ENCODE measurements around the gene HSD17B3. TPM values are rescaled to one million over a fixed set of nuclear protein-coding genes. Genes with fewer than 3 reads are reported as not detected.
A peak's percentile ranks its signal among the peaks of the same experiment; 100 is the strongest.

HSD17B3 gene
- total and polyA plus RNA-seq, 2 of the 13 experiments (the other 11 are each of a cell fraction or from before 2014, with no cell fraction given), result 0.12 TPM; not detected in 1

DNA sequence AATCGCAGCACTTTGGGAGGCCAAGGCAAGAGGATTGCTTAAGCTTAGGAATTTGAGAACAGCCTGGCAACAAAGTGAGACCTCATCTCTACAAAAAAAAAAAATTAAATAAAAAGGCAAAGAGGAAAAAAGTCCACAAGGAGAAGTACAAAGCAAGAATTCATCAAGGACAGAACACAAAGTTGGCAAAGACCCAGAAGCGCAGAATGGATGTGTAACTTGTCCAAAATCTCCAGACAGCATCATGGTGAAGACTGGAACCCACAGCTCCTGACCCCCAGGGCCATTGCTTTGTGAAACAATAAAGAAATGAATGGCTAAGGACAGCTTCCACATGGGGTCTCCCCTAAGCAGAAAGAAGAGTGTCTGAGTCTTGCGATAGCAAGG, 7.8 kb downstream of the HSD17B3 start:
- H3K9ac ChIP-seq (ENCODE audit: insufficient read depth, low read depth, low read length), result no peak overlapping the region
- no peak overlapping the region for H3K27ac ChIP-seq (ENCODE audit: extremely low read length, insufficient read depth, low read length)
- TF ChIP-seq GABPA (IDR thresholded peaks at IDR 0.05; ENCODE audit: low read depth, low read length) (no peak), GABPA (CRISPR knock-in tag; IDR thresholded peaks at IDR 0.05; ENCODE audit: low read depth) (no peak), SOX5 (CRISPR knock-in tag; IDR thresholded peaks at IDR 0.05; ENCODE audit: borderline replicate concordance) (no peak), CEBPG (CRISPR knock-in tag; IDR thresholded peaks at IDR 0.05) (no peak), CSRNP2 (CRISPR knock-in tag; conservative IDR thresholded peaks at IDR 0.05; ENCODE audit: low read depth) (no peak), CREB1 (IDR thresholded peaks at IDR 0.05) (no peak), CREB1 (CRISPR knock-in tag; IDR thresholded peaks at IDR 0.05) (no peak), SPEN (CRISPR knock-in tag; IDR thresholded peaks at IDR 0.05; ENCODE audit: low read depth) (no peak)
- no peaks in the 10 kb centered on the region for H3K79me2 ChIP-seq (ENCODE audit: insufficient read depth, low read length)
- 87% methylated on average over 3 of the region's 3 CpGs for WGBS (ENCODE audit: low lambda C conversion rate)
- BruUV-seq (replicated peaks), result no TSS peak
- H3K4me1 ChIP-seq (ENCODE audit: insufficient read depth, low read length), result no peaks in the 10 kb centered on the region
- intact Hi-C loops (cut with micrococcal nuclease; ENCODE audit: unreplicated experiment) (no loop called here), in situ Hi-C loops (cut with HindIII; ENCODE audit: extremely low pct_ligation_motif_present, low pct_unique_long_range_greater_than_20kb) (no loop called here)
- H3K27me3 ChIP-seq (ENCODE audit: control insufficient read depth in 1 of 2, insufficient read depth in 2 of 2, low read length in 2 of 2), result no peaks in the 10 kb centered on the region
- H3K36me3 ChIP-seq (replicated peaks in 1 of 2; ENCODE audit: control insufficient read depth in 1 of 2, insufficient read depth in 2 of 2, low read length in 2 of 2), result no peaks in the 10 kb centered on the region
- ChIA-PET POLR2A (no interaction called here), CTCF (ENCODE audit: low intra/inter-chr PET ratio, low total read pairs) (no interaction called here)
- no peak for FAIRE-seq
- H3K4me3 ChIP-seq (replicated peaks in 1 of 3; ENCODE audit: insufficient read depth in 1 of 3, low read depth in 2 of 3, low read length in 3 of 3), result no peak overlapping the region
- no peak for DNase-seq (ENCODE audit: low spot score)
- H4K20me1 ChIP-seq (ENCODE audit: insufficient read depth, low read length), result no peaks in the 10 kb centered on the region
- no peaks in the 10 kb centered on the region for H3K9me3 ChIP-seq (ENCODE audit: low read length)
- H3K4me2 ChIP-seq (ENCODE audit: low read depth, low read length), result no peak overlapping the region
- H2AFZ ChIP-seq (ENCODE audit: low read length), result no peak overlapping the region
- no peak for ATAC-seq

DNA sequence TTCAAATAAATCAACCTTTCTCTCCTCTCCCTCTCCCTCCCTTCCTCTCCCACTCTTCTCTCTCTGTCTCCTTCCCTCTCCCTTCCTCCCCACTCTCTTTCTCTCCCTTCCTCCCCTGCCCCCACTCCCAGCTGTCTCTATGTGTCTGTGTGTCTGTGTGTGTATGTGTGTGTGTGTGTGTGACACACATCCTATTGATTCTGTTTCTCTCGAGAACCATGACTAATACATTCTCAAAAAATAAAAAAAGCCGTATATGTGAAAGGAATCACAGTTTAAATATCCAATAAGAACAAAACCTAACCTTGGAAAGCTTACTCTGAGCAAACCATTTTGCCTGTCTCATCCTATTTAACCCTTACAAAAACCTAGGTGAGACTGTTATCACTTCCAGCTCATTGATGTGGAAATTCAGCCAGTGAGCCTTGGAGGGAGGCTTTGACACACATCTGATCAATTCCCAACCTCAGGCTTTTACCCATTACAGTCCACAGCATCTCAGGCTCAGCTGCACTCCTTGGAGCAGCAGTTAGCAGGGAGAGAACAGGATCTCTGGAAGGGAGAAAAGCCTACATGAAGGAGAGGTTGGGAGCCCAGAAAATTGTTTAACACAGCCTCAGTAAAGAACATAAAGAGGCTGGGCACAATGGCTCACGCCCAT, 8.3 kb downstream of the HSD17B3 start:
- H3K9me3 ChIP-seq (ENCODE audit: low read length), result no peaks in the 10 kb centered on the region
- no peak for DNase-seq (ENCODE audit: low spot score)
- ChIA-PET CTCF (ENCODE audit: low intra/inter-chr PET ratio, low total read pairs) (no interaction called here), POLR2A (no interaction called here)
- no peaks in the 10 kb centered on the region for H3K36me3 ChIP-seq (replicated peaks in 1 of 2; ENCODE audit: control insufficient read depth in 1 of 2, insufficient read depth in 2 of 2, low read length in 2 of 2)
- H3K4me1 ChIP-seq (ENCODE audit: insufficient read depth, low read length), result no peaks in the 10 kb centered on the region
- ATAC-seq, result no peak
- H2AFZ ChIP-seq (ENCODE audit: low read length), result no peak overlapping the region
- H3K27me3 ChIP-seq (ENCODE audit: control insufficient read depth in 1 of 2, insufficient read depth in 2 of 2, low read length in 2 of 2), result no peaks in the 10 kb centered on the region
- in situ Hi-C loops (cut with HindIII; ENCODE audit: extremely low pct_ligation_motif_present, low pct_unique_long_range_greater_than_20kb), result no loop called here
- no peak for FAIRE-seq
- H3K27ac ChIP-seq (ENCODE audit: extremely low read length, insufficient read depth, low read length), result no peak overlapping the region
- BruUV-seq (replicated peaks), result no TSS peak
- peak; percentile 31 for TF ChIP-seq PCBP2 (optimal IDR thresholded peaks at IDR 0.05; ENCODE audit: low read depth, low read length, poor library complexity, severe bottlenecking)
- TF ChIP-seq ZNF607 (CRISPR knock-in tag; IDR thresholded peaks at IDR 0.05; ENCODE audit: borderline replicate concordance), result no peak
- WGBS (ENCODE audit: low lambda C conversion rate), result 18% methylated on average over 3 of the region's 3 CpGs
- H3K9ac ChIP-seq (ENCODE audit: insufficient read depth, low read depth, low read length), result no peak overlapping the region
- H3K4me2 ChIP-seq (ENCODE audit: low read depth, low read length), result no peak overlapping the region
- H3K79me2 ChIP-seq (ENCODE audit: insufficient read depth, low read length), result no peaks in the 10 kb centered on the region
- H3K4me3 ChIP-seq (replicated peaks in 1 of 3; ENCODE audit: insufficient read depth in 1 of 3, low read depth in 2 of 3, low read length in 3 of 3), result no peak overlapping the region
- no peaks in the 10 kb centered on the region for H4K20me1 ChIP-seq (ENCODE audit: insufficient read depth, low read length)
- intact Hi-C loops (cut with micrococcal nuclease; ENCODE audit: unreplicated experiment), result no loop called here

All from HepG2 (cell line).